H1 (cell line): ENCODE data around the gene CAV3. TPM values are rescaled to one million over a fixed set of nuclear protein-coding genes. Genes with fewer than 3 reads are reported as not detected.

Experiments used
- CHD2 ChIP-seq: IDR thresholded peaks from 2 replicates; pipeline ENCODE4 v1.6.1; 2012; ENCODE audit warnings: low read length, improper control_type of control experiment
- HDAC6 ChIP-seq: IDR thresholded peaks from one replicate; pipeline ENCODE4 v1.7.1; 2012; ENCODE audit warnings: low read depth, mild to moderate bottlenecking, inconsistent platforms, low read length, moderate library complexity
- SP4 ChIP-seq: IDR thresholded peaks from 2 replicates; pipeline ENCODE4 v1.6.1; 2012; ENCODE audit warnings: low read length, inconsistent platforms
- YY1 ChIP-seq: IDR thresholded peaks from 2 replicates; pipeline ENCODE4 v1.6.1; 2011; ENCODE audit warnings: low read depth, mild to moderate bottlenecking, low read length
- ZNF274 ChIP-seq: IDR thresholded peaks from 2 replicates; pipeline ENCODE4 v1.7.0; 2012; ENCODE audit warnings: low read length, borderline replicate concordance; ENCODE audit errors: extremely low read depth
- polyA plus RNA-seq, 7 experiments: library from polyadenylated mRNA; depleted of rRNA in 3 of 7; stranded (reverse) in 5 of 7; unstranded in 2 of 7; fragments of >200 nt in 5 of 7; fragments of 200-250 nt in 2 of 7; gene quantifications; 1 replicate in 5 of 7; 2 replicates in 1 of 7; 4 replicates in 1 of 7; pipeline versions ENCODE4 v1.2.1 to v1.2.3, GENCODE V29; 2011 to 2013; ENCODE audit warnings: missing spikeins in 2 of 7, mixed read lengths in 2 of 7
- total RNA-seq: library from RNA; stranded (reverse); fragmentation: NEBNext Ultra II Directional; extraction: Animal tissue kit (Norgen Biotek cat#: 25700); gene quantifications from 2 replicates; pipeline ENCODE4 v1.2.1, GENCODE V29; 2021
- TF ChIP-seq, protein P1 (sequence below): IDR thresholded peaks from 2 replicates; pipeline ENCODE4 v1.6.1; 2012; ENCODE audit warnings: inconsistent platforms

Gene CAV3
- total and polyA plus RNA-seq, 2 of the 8 experiments (the other 6 are each of a cell fraction or from before 2014, with no cell fraction given), result not detected

- TF ChIP-seq, protein P1, sequence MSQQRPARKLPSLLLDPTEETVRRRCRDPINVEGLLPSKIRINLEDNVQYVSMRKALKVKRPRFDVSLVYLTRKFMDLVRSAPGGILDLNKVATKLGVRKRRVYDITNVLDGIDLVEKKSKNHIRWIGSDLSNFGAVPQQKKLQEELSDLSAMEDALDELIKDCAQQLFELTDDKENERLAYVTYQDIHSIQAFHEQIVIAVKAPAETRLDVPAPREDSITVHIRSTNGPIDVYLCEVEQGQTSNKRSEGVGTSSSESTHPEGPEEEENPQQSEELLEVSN, result no peak
- TF ChIP-seq HDAC6 (no peak), ZNF274 (no peak), SP4 (no peak), CHD2 (no peak), YY1 (no peak)
Observed at GRCh38 chr3:8775181-8775580, 41.6 kb downstream of the CAV3 start (continued).
